ENCODE measurements around the gene CAMK2B. TPM values are rescaled to one million over a fixed set of nuclear protein-coding genes. Genes with fewer than 3 reads are reported as not detected.

CAMK2B gene
- total RNA-seq, 1 experiment from 2014 or later, result 0.14 TPM

DNA sequence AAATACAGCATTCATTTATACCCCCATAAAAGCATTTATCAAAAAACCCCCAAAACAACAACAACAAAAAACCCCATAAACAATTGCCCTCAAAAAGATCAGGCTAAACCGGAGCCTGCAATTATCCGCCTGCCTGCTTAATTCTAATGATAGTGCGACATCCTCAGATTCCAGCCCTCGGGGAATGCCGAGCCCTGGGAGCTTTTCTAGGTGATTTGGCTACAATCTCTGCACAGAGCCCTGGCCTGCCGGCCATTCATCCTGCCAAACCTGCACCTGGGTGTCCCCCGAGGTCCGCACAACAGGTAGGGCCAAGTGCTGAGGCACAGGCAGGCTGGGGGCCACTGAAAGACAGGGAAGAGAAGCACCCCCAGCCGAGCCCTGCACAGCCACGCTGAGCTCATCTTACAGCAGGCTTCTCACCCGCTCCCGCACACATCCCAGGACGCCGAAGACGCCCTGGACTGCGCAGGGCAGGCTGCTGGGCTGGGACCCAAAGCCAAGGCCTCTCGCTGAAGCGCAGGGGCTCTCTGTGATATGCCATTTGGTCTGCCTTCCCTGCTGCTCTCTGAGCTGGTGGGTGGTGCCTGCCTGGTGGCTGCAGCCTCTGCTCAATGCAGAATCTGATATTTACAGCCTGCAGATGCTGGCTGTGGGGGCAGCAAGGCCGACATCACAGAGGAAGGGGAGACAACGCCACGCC is 57.5 kb downstream of the CAMK2B start:
- in situ Hi-C loops (cut with HindIII; ENCODE audit: low pct_unique_long_range_greater_than_20kb, low sequenced_read_pairs), result no loop called here
- DNase-seq (ENCODE audit: low read depth), result no peak

DNA sequence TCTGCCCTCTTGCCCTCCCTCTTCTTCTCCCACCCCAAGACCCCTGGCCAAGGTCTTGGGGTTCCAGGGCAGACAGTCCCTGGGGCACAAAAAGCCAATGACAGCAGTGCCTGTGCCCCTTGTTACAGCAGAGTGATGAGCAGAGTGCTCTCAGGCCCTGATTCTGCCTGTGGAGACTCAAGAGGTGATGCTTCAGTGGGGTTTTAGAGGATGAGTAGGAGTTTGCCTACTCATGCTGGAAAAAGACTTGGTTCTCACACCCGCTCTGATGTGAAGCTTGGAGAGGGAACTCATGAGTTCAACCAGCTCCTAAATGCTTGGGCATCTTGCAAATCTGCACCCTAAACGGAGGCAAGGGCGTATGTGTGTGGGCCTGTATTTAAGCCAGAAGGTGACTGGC is 58.2 kb downstream of the CAMK2B start:
- no peak for DNase-seq (ENCODE audit: low read depth)
- in situ Hi-C loops (cut with HindIII; ENCODE audit: low pct_unique_long_range_greater_than_20kb, low sequenced_read_pairs), result no loop called here

DNA sequence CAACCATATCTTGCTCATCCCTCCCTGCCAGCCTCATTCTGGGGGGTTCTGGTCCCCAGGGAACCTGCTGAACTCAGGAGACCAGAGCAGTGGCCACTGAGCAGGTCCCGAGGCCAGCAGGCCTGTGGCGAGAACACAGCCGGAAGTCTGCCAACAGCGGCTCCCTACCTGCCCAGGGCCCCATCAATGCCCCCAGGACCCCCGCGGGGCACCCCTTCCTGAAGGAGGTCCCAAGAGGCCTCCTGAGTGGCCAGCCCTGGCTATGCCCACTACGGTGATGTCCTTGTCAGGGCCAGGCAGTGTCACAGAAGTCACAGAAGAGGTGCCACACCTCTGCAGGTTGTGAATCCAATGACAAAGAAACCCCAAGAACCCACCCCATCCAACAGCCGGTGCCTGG is 58.9 kb downstream of the CAMK2B start:
- in situ Hi-C loops (cut with HindIII; ENCODE audit: low pct_unique_long_range_greater_than_20kb, low sequenced_read_pairs), result no loop called here
- DNase-seq (ENCODE audit: low read depth), result no peak

DNA sequence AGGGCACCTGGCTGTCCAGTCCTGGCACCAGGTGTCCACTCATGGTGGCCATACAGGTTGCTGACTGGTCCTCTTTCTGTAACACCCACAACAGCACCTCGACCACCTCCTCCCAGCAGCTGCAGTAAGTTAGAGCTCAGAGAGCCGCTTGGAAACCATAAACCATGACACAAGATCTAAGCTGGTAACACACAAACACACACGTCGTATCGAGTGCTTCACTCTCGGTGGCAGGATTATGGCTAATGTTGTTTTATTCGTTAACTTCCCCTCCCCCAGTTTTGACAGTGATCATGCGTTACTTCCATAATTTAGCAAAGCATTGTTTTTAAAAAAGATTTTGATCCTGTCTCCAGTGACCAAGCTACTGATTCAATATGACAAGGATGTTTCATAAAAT is 59.7 kb downstream of the CAMK2B start:
- no peak for DNase-seq (ENCODE audit: low read depth)
- in situ Hi-C loops (cut with HindIII; ENCODE audit: low pct_unique_long_range_greater_than_20kb, low sequenced_read_pairs), result no loop called here

DNA sequence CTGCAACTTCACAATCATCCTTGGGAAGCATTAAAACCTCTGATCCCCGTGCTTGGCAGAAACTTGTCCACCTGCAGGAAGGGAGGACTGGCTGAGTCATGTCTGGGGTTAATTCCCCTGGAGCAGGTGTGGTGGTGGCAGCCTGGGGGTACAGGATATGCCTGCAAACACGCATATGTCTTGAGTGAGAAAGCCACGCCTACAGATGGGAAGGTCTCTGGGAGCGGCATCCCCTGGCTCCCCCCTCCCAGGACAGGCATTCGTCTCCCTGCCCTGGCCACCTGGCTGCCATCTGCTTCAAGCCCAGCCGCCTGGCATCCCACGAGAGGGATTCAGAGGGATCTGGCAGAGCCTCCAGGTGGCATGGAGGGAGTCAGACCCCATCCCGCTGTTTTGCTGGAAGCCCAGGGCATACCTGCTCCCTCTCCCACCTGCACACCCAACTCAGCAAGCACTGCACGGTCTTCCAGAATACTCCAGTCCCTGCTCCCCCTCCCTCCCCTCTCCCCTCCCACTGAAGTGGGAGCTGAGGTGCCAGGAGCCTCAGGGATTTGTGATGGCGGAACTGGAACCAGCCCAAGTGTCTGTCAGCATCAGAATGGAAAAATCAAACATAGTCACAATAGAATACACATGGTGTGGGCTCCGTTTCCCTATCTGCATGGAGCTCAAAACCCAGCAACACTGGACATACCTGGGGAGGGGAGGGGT is 61.0 kb downstream of the CAMK2B start:
- in situ Hi-C loops (cut with HindIII; ENCODE audit: low pct_unique_long_range_greater_than_20kb, low sequenced_read_pairs), result no loop called here
- no peak for DNase-seq (ENCODE audit: low read depth)

DNA sequence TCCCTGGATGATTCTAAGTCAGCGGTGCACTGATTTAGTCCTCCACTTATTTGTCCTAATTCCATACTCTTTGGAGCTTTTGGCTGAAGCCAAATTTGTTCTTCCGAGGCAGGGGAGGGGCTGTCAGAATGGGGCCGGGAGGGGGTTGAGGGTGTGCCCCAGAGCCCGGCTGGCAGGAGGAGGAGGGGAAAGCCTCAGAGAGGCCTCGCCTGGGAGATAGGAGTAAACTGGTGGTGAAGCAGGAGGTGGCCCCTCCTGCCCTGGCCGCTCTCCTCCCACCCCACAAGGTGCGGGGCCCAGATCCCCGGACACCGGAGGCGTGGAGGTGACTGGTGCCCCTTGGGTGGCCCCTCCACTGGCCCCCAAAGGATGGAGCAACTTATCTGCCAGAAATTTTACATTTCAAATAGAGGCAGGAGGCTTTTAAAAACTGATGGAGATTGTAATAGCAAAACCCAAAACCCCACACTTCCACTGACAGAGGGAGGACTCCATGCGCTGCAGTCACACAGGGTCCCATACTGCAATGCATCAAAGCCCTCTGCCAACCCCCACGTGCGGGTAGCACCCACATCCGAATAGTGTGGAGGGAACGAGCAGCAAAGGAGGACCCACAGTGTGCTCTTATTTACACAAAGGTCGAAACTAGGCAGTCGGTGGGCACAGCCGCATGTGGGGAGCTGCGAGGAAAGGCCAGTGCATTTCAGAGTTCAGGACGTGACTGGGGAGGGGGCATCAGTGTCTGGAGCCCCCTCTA is 61.9 kb downstream of the CAMK2B start:
- no peak for DNase-seq (ENCODE audit: low read depth)
- in situ Hi-C loops (cut with HindIII; ENCODE audit: low pct_unique_long_range_greater_than_20kb, low sequenced_read_pairs), result no loop called here

DNA sequence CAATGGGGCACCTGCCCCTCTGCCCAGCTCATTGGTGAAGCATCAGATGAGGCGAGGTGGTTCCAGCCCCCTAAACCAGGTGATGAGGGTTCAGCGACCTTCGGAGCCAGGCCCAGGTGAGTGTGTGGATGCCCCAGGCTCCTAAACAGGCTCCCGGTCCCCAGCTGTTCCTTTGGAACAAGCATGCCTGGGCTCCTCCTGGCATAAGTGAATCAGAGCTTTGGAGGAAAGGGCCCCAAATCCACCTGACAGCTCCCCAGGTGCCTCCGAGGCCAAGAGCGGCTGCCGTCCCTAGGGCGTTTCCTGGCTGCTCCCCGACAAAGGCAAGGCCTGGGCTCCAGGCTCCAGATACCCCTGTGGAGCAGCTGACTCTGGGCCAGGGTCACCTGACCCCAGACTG is 63.4 kb downstream of the CAMK2B start:
- in situ Hi-C loops (cut with HindIII; ENCODE audit: low pct_unique_long_range_greater_than_20kb, low sequenced_read_pairs), result no loop called here
- DNase-seq (ENCODE audit: low read depth), result no peak

DNA sequence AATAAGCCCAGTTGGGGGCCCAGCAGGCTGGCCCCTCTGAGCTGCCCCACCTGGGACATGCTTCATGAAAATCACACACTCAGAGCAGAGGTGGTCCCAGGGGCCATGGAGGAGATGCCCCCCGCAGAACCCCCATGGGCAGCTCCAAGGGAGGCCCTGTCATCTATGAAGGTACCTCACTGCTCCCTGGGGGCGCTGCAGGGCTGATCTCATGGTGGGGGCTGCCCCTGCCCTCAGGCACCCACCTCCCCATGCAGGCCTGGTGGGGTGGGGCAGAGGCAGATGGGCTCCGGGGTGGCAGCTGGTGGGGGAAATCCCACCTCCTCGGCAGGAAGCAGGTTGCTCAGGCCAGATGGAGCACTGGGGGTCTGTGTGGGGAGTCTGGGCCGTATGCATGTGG is 64.2 kb downstream of the CAMK2B start:
- in situ Hi-C loops (cut with HindIII; ENCODE audit: low pct_unique_long_range_greater_than_20kb, low sequenced_read_pairs), result no loop called here
- DNase-seq (ENCODE audit: low read depth), result no peak

DNA sequence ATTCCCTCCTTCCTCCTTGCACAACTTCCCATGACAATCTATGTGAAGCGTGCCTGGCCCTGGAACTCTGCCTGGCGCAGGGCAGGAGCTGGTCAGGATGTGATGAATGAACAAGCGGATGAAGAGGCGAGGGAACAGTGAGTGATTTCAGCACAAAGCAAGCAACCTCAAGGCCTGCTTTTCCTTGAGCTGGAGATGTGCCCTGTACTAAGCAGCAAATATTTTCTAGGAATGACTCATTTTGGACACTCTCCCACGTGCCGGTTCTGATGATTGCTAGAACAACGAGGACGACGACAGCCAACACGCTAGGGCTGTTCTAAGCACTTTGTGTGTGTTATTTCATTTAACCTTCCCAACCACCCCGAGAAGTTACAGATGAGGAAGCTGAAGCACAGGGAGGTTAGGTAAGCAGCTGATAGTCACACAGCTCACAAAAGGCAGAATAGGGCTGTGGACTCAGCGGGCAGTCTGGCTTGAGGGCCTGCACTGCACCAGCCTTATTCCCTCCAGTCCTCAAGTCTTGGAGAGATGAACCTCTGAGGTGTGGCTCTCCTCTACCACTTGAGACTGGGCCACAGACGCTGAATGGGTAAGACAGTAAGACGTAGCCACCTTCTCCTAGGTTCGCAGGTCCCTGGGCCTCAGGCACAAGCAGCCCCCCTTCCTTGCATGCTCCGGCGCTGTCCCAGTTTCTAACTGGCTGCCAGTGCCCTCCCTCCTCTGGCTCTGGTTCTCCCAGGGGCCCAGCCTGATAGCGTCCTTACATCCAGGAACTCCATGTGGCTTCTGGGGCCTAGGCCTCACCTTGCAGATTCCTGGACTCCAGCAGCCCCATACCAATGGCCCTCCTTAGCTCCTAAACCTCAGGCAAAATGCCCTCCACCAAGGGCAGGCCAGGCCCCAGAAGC is 65.6 kb downstream of the CAMK2B start:
- in situ Hi-C loops (cut with HindIII; ENCODE audit: low pct_unique_long_range_greater_than_20kb, low sequenced_read_pairs), result no loop called here
- no peak for DNase-seq (ENCODE audit: low read depth)

DNA sequence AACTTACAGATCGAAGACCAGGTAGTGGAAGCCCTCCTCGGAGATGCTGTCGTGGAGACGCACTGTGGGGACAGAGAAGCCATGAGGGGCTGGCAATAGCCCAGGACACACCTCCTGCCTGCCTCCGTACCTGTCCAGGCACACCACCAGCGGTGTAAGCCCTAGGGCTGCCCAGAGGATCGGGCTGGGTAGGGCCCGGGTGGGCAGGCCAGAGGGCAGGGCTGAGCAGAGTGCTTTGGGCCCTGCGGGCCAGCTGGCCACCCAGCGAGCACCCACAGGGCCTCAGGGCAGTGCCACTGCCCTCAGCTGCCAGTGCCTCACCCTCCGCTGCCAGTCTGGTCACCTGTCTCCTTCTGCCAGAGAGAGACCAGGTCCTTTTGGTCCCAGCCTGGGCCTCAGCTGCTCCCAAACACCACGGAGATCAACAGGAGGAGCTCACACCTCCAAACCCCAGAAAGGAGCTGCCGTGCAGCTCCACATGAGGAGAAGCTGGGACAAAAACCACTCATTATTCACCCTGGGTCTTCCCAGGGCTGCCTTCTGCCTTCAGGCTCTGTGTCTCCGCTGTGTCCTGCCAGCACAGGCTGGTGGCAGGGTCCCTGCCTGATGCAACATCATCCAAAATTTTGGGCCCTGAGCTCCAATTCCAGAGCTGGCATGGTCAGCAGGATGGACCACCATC is 66.4 kb downstream of the CAMK2B start:
- DNase-seq (ENCODE audit: low read depth), result no peak
- in situ Hi-C loops (cut with HindIII; ENCODE audit: low pct_unique_long_range_greater_than_20kb, low sequenced_read_pairs), result no loop called here

DNA sequence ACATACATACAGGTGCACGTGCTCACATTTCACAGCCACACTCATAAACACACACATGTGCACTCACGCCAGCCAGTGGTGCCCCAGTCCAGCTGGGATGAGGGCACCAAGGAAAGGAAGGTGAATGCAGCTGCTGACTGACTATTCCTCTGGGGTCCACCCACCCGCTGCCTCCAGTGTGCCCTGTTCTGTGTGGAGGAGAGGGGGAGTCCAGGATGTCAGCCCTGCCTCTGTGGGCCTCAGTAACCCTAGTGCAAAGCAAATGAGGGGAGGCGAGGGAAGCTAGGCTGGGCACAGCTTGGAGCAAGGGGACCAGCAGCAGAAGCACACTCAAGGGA is 67.0 kb downstream of the CAMK2B start:
- DNase-seq (ENCODE audit: low read depth), result no peak
- in situ Hi-C loops (cut with HindIII; ENCODE audit: low pct_unique_long_range_greater_than_20kb, low sequenced_read_pairs), result no loop called here

DNA sequence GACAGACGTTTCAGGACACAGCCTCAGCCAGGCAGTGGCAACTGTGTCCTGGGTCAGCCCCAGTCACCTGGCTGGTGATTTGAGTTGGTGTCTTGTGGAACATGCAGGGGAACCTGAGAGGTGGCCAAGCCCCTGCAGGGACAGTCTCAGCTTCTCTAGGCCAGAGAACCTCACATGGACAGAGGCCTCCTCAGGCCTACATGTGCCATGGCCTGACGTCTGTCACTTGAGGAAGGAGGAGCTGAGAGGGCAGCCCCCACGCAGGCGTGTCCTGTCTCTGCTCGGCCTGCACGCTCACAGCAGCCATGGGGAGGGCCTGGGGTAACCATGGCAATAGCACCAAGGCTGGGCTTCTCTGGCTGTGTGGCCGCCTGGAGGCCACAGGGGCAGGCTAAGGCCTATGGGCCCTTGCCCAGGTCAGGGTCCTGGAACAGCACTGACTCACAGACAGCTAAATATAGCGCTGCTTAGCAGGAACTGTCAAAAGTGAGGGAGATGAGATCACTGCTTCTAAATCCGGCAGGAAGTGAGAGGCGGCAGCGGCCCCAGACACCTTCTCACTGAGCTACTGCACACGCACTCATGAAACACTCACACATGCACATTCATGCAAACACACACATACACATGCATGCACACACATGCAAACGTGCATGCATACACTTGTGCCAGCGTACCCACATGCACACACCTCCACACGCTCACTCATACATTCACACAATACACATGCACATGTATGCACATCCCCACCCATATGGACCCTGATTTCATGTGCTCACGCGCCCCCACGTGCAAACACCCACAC is 67.6 kb downstream of the CAMK2B start:
- DNase-seq (ENCODE audit: low read depth), result peak; percentile 78
- in situ Hi-C loops (cut with HindIII; ENCODE audit: low pct_unique_long_range_greater_than_20kb, low sequenced_read_pairs), result no loop called here

DNA sequence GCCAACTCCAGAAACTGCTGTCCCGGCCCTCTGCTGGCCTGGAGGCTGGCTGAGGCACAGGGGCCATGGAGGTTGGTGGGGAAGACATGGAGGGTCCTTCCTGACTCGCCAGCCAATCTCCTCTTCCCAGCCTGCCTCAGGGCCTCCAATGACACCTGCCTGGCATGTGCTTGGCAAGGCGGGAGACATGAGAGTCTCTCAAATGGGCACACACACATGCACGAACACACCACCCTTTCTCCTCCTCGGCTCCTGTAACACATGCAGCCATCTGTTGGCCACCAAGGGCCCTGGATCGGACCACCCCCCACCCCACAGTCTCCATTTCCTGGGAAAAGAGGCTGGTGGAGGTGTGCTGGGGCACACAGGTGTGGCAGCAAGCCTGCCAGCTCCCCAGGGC is 68.2 kb downstream of the CAMK2B start:
- no peak for DNase-seq (ENCODE audit: low read depth)
- in situ Hi-C loops (cut with HindIII; ENCODE audit: low pct_unique_long_range_greater_than_20kb, low sequenced_read_pairs), result no loop called here

DNA sequence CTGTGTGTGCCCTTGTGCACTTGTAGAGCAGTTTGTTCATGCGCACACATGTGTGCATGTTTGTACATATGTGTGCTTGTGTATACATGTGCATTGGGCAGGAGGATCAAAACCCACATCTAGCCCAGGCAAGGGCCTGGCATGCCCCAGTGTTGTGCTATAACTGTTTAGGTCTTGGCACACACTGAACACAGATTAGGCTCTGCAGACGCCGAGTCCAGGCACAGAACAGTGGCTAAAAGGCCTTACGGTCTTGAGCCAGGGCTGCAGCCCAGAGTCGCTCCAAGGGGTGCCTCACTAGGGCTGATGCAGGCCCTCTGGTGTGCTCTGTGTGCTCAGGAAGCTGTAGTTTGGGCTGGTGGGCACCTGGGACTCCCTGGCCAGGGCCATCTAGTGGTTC is 68.9 kb downstream of the CAMK2B start:
- DNase-seq (ENCODE audit: low read depth), result no peak
- in situ Hi-C loops (cut with HindIII; ENCODE audit: low pct_unique_long_range_greater_than_20kb, low sequenced_read_pairs), result no loop called here

DNA sequence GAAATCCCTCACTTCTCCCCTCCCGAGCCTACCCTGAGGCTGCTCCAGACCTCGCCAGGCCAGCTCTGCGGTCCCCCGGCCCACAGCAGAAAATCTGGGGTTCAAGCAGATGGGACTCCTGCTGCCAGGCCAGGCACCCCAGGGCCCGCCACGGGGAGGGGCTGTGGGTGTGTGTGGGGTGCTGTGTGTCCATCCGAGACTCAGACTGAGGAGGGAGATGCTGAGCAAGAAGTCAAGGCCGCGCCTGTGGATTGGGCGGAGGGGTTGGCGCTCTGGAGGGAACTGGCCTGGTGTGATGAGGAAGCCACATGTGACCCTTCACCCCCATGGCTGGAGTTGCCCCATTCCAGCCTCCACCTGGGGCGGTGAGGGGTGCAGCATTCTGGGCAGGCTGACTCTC is 73.5 kb downstream of the CAMK2B start:
- DNase-seq (ENCODE audit: low read depth), result no peak
- in situ Hi-C loops (cut with HindIII; ENCODE audit: low pct_unique_long_range_greater_than_20kb, low sequenced_read_pairs), result no loop called here

DNA sequence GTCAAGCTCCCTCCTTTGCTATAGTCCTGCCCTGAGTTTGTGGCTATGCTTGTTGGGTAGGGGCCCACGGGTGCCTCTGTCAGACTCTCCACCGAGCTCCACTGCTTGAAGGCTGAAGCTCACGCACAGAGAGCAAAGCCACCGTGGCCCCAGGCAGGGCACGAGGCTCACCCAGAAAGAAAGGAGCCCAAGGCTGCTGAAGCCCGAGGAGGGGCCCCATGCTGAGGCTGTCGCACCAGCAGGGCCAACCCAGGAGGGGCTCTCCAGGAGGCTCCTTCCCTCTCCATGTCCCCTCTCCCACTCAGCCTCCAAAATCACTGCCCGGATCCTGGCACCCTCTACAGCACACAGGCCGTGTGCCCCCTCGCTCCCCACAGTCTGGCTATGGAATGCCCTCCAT is 74.1 kb downstream of the CAMK2B start:
- no peak for DNase-seq (ENCODE audit: low read depth)
- in situ Hi-C loops (cut with HindIII; ENCODE audit: low pct_unique_long_range_greater_than_20kb, low sequenced_read_pairs), result no loop called here

DNA sequence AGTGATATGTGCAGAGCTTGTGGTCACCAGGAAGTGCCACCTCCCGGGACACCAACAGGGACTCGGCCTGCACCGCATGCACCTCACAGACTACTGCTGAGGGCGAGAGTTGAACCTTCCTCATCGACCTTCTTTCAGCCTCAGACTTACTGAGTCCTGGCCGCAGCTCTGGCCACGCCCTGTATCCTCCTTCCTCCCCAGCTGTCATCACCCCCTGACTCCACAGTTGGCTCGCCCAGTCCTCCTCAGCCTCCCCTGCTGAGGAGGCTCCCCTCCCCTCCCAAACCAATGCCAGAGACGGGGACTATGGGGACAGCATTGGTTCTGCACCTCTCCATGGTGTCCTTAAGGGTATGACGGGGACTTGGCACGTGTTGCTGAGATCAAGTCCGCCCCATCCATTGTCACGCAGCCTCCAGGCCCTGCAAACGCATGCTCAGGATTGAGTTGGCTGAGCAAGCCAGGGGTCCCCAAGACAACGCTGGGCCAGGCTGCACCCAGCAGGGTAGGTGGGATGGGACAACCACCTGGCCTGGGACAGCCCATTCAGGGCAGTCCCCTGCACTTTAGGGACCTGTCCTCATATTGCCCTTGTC is 75.7 kb downstream of the CAMK2B start:
- DNase-seq (ENCODE audit: low read depth), result no peak
- in situ Hi-C loops (cut with HindIII; ENCODE audit: low pct_unique_long_range_greater_than_20kb, low sequenced_read_pairs), result no loop called here
